ENCODE measurements around the gene MAPK9.
"Not testable (repeated sequence)": the region's sequence is repeated elsewhere in the genome, so short reads cannot be mapped to it uniquely, and the experiment has no call there.

MAPK9 gene

GRCh38 chr5:180326989-180327565 lies 35.2 kb upstream of the MAPK9 start:
- DNase-seq (ENCODE audit: low read depth in 2 of 2) = no peak

GRCh38 chr5:180324601-180324950 lies 32.7 kb upstream of the MAPK9 start:
- DNase-seq (ENCODE audit: low read depth in 2 of 2) = no peak

- DNase-seq (ENCODE audit: low read depth in 2 of 2) = no peak
Observed at GRCh38 chr5:180323941-180324600, 32.2 kb upstream of the MAPK9 start.

GRCh38 chr5:180323160-180323559 lies 31.3 kb upstream of the MAPK9 start:
- no peak for DNase-seq (ENCODE audit: low read depth in 2 of 2)

- DNase-seq (ENCODE audit: low read depth in 2 of 2) = no peak
Observed at GRCh38 chr5:180318456-180319089, 26.7 kb upstream of the MAPK9 start.

GRCh38 chr5:180316586-180316985 lies 24.7 kb upstream of the MAPK9 start:
- DNase-seq (ENCODE audit: low read depth in 2 of 2) = no peak

GRCh38 chr5:180315762-180316212 lies 23.9 kb upstream of the MAPK9 start:
- DNase-seq (ENCODE audit: low read depth in 2 of 2) = peak; percentile 47 to 56

GRCh38 chr5:180313677-180314505 lies 22.0 kb upstream of the MAPK9 start:
- peak in 1 of 2 donors; percentile 53 for DNase-seq (ENCODE audit: low read depth in 2 of 2)

GRCh38 chr5:180311216-180311615 lies 19.3 kb upstream of the MAPK9 start:
- no peak for DNase-seq (ENCODE audit: low read depth in 2 of 2)

GRCh38 chr5:180306796-180307195 lies 14.9 kb upstream of the MAPK9 start:
- DNase-seq (ENCODE audit: low read depth in 2 of 2) = no peak

- no peak for DNase-seq (ENCODE audit: low read depth in 2 of 2)
Observed at GRCh38 chr5:180305481-180305880, 13.6 kb upstream of the MAPK9 start.

- DNase-seq (ENCODE audit: low read depth in 2 of 2) = no peak
Observed at GRCh38 chr5:180304431-180305375, 12.8 kb upstream of the MAPK9 start.

- no peak for DNase-seq (ENCODE audit: low read depth in 2 of 2)
Observed at GRCh38 chr5:180304016-180304292, 12.1 kb upstream of the MAPK9 start.

GRCh38 chr5:180303226-180304015 lies 11.5 kb upstream of the MAPK9 start:
- DNase-seq (ENCODE audit: low read depth in 2 of 2) = no peak

- DNase-seq (ENCODE audit: low read depth in 2 of 2) = no peak
Observed at GRCh38 chr5:180302256-180302655, 10.4 kb upstream of the MAPK9 start.

- no peak for DNase-seq (ENCODE audit: low read depth in 2 of 2)
Observed at GRCh38 chr5:180301253-180301652, 9.4 kb upstream of the MAPK9 start.

- DNase-seq (ENCODE audit: low read depth in 2 of 2) = no peak
Observed at GRCh38 chr5:180299526-180299925, 7.6 kb upstream of the MAPK9 start.

GRCh38 chr5:180299014-180299413 lies 7.1 kb upstream of the MAPK9 start:
- DNase-seq (ENCODE audit: low read depth in 2 of 2) = not testable (repeated sequence)

GRCh38 chr5:180297587-180298282 lies 5.9 kb upstream of the MAPK9 start:
- no peak for DNase-seq (ENCODE audit: low read depth in 2 of 2)

- no peak for DNase-seq (ENCODE audit: low read depth in 2 of 2)
Observed at GRCh38 chr5:180296771-180297170, 4.9 kb upstream of the MAPK9 start.
